Chondrocyte (in vitro differentiated cells): ENCODE measurements around the gene RPL22. TPM values are rescaled to one million over a fixed set of nuclear protein-coding genes. Genes with fewer than 3 reads are reported as not detected.

ENCODE experiments used
- DNase-seq: peaks from one replicate; pipeline ENCODE4 v3.0.0; 2021; ENCODE audit warnings: mixed read lengths, low spot score
- H3K27ac Mint-ChIP-seq: one replicate; pipeline ENCODE4 v1.8.0; 2021; ENCODE audit warnings: mild to moderate bottlenecking, moderate library complexity, mixed read lengths; ENCODE audit not compliant: unreplicated experiment
- H3K27me3 Mint-ChIP-seq: 2 replicates; pipeline ENCODE4 v1.8.0; 2021; ENCODE audit warnings: low read depth, mixed read lengths
- H3K36me3 Mint-ChIP-seq: 2 replicates; pipeline ENCODE4 v1.8.0; 2021; ENCODE audit warnings: low read depth, mixed read lengths
- H3K4me1 Mint-ChIP-seq: 2 replicates; pipeline ENCODE4 v1.8.0; 2021; ENCODE audit warnings: low read depth, mild to moderate bottlenecking, mixed read lengths
- H3K4me3 Mint-ChIP-seq: one replicate; pipeline ENCODE4 v1.8.0; 2021; ENCODE audit warnings: mild to moderate bottlenecking, moderate library complexity, mixed read lengths; ENCODE audit not compliant: unreplicated experiment
- H3K9me3 Mint-ChIP-seq: 2 replicates; pipeline ENCODE4 v1.8.0; 2021; ENCODE audit warnings: low read depth, mixed read lengths
- long read RNA-seq: library from polyadenylated mRNA; stranded (forward); transcript quantifications from one replicate; pipeline ENCODE4 v2.0.0, GENCODE V29; 2021
- total RNA-seq: library from RNA; stranded (reverse); gene quantifications from 3 replicates; pipeline ENCODE4 v1.2.1, GENCODE V29; 2021
- TF ChIP-seq, protein P1 (sequence below): fragments of 200-600 bp; sonication (generic); IDR thresholded peaks from 2 replicates; pipeline ENCODE4 v1.5.0; 2021; ENCODE audit warnings: antibody characterized with exemption, mild to moderate bottlenecking, moderate library complexity

Gene RPL22
- 208 to 243 TPM (median 220 TPM) in 3 replicates for total RNA-seq
- long read RNA-seq, transcript RPL22-201 (4 exons, 2,078 nt) = major isoform, 132 of 168 reads
- long read RNA-seq, transcript RPL22-206 (3 exons, 2,279 nt) = minor isoform, 13 of 168 reads
- long read RNA-seq, partial matches to known transcripts = 3 of 168 reads
- long read RNA-seq, other reads (novel, unspliced or antisense) = 17 of 168 reads

DNA sequence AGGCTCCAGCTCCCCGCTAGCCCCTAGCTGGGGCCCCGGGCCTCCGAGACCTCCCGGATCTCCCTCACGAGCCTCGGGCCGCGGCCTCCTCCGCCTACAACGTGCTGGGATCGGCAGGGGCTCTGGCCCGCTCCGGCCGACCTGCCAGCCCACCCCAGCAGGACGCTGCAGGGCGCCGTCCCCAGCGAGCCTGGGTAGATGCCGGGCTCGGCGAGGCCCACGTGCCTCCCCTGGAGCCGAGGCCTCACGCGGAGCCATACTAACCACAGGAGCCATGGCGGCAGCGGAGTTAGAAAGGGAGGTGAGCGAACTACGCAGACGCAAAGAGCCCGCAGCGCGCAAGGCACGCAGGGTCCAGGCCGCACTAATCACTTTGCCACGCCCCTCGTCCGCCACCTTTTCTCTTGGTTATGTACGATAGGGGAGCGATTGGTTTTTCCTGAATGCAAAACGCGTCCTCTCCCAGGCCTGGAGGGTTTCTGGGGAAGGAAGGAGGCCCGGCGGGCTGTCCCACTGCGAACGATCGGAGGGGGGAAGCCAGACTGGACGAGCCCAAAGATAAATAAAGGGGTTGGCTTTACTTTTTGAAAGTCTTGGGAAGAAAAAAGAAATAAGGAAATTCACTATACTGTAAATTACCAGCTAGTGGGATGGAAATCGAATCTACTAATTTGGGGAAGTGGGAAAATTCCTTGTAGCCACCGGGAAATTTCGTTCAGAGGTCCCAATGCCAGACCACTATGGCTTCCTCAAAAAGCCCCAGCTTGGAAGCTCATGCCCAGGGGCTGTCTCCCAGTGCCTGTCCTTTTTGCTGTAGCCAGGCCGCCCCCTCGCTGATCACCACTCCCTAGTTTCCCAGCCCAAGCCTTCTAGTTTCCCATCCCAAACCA, at the start of gene RPL22:
RPL22 (minus strand) TSS at position 298 of the 890 bp plus-strand sequence; CDS start at position 276, 22 bp downstream.
- no peaks in the 10 kb centered on the region for H3K27me3 Mint-ChIP-seq
- peaks cover 36% of the 10 kb centered on the region for H3K4me1 Mint-ChIP-seq
- H3K36me3 Mint-ChIP-seq = peaks cover 9% of the 10 kb centered on the region
- peak within 1 kb of the TSS; percentile 93 for H3K4me3 Mint-ChIP-seq
- peak; percentile 99 for DNase-seq
- no peaks in the 10 kb centered on the region for H3K9me3 Mint-ChIP-seq
- TF ChIP-seq, protein P1, sequence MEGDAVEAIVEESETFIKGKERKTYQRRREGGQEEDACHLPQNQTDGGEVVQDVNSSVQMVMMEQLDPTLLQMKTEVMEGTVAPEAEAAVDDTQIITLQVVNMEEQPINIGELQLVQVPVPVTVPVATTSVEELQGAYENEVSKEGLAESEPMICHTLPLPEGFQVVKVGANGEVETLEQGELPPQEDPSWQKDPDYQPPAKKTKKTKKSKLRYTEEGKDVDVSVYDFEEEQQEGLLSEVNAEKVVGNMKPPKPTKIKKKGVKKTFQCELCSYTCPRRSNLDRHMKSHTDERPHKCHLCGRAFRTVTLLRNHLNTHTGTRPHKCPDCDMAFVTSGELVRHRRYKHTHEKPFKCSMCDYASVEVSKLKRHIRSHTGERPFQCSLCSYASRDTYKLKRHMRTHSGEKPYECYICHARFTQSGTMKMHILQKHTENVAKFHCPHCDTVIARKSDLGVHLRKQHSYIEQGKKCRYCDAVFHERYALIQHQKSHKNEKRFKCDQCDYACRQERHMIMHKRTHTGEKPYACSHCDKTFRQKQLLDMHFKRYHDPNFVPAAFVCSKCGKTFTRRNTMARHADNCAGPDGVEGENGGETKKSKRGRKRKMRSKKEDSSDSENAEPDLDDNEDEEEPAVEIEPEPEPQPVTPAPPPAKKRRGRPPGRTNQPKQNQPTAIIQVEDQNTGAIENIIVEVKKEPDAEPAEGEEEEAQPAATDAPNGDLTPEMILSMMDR = no peak
- peak within 1 kb of the TSS; percentile 98 for H3K27ac Mint-ChIP-seq

DNA sequence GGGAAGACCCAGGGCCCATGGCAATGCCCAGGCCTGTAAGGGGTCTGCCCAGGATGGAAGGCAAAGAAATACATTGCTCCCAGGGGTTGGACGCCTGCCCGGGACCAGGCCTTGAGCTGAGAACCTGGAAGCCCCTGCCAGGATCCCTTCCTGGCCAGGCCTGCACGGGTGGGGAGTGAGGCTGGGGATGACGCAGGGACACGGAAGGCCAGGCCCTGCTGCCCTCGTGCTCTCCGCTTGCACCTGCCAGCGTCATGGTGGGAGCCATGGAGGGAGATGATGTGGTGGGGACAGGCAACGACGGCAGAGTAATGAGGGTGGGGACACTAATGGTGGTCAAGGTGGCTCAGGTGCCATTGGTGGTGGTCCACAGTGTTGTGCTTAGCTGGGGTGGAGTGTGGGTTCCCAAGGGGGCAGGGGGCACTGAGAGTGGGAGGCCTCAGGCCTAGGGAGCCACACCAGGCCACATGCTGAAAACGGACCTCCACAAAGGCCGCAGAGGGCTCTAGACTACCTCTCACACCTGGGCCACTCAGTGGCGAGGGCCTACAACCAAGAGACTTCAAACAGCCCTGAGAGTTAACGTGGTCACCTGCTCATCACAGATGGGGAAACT, 48.9 kb upstream of the RPL22 start:
- Mint-ChIP-seq H3K27me3 (peaks cover 40% of the 10 kb centered on the region), H3K4me1 (peaks cover 8% of the 10 kb centered on the region), H3K27ac (no peak overlapping the region), H3K4me3 (no peak overlapping the region), H3K9me3 (no peaks in the 10 kb centered on the region), H3K36me3 (no peaks in the 10 kb centered on the region)
- TF ChIP-seq, protein P1 = no peak
- peak; percentile 86 for DNase-seq

DNA sequence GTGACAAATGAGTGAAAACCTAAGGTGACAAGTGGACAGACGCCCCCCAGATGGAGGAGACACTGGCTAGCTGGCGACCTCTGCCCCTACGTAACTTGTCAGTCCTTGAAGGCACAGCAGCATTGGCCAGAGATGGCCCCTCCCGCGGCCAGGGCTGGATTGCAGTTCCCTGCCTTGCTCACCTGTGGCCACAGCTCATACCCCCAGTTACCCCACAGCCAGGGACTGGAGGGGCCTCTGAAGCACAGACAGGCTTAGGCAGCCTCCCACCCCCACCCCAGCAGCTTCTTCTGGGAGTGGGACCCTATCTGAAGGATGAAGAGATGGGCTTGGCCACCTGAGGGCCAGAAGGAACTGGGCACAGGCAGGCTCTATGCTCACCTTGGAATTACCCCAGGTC, 48.3 kb upstream of the RPL22 start:
- TF ChIP-seq, protein P1 = no peak
- H3K4me3 Mint-ChIP-seq = no peak overlapping the region
- no peak for DNase-seq
- peaks cover 8% of the 10 kb centered on the region for H3K4me1 Mint-ChIP-seq
- no peaks in the 10 kb centered on the region for H3K9me3 Mint-ChIP-seq
- peaks cover 43% of the 10 kb centered on the region for H3K27me3 Mint-ChIP-seq
- no peak overlapping the region for H3K27ac Mint-ChIP-seq
- no peaks in the 10 kb centered on the region for H3K36me3 Mint-ChIP-seq

DNA sequence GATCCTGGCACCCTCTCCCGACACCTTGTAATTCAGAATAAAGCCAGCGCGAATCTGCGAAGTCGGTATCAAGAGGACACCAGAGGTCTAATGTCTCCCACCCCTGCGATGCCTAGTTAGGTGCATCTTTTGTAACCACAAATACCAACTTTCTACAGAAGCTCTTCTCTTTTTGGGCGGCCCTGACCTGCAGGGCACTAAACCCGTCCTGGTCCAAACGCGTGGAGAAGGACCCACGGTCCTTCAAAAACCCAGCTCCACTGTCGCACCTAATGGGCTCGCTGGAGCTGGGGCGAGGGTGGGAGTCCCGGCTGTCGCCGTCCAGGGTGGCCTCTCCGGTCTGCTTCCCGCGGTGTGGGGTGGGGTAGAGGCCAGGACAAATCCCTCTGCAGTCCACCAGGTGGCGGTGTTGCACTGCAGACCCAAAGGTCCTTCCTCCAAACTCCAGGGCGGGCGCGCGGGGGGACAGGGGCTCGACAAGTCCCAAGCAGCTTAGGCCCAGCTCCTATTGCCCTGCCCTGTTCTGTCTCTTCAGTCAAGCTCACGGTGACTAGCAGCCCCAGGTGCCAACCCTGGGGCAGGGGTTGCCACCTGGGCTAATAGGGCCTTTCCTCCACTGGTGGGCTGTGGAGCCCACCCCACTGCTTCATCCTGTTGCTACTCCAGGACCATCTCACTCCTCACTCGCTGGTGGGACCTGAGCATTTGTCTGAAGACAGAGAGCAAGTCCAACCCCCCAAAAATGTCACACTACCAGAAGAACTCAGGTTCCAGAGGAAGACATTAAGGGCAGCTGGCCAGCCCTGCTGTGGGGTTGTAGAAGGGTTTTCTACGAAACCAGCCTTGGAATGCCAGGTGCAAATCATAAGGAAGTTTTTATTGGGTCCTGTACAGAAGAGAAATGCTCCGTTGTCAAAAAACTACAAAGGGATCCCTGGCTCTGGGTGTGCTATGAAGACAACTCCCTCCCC, 47.4 kb upstream of the RPL22 start:
- Mint-ChIP-seq H3K27me3 (peaks cover 40% of the 10 kb centered on the region), H3K9me3 (no peaks in the 10 kb centered on the region), H3K27ac (peak overlapping the region; percentile 8), H3K4me1 (peaks cover 8% of the 10 kb centered on the region), H3K36me3 (no peaks in the 10 kb centered on the region), H3K4me3 (peak overlapping the region; percentile 54)
- TF ChIP-seq, protein P1 = peak; percentile 97
- DNase-seq = peak; percentile 87
